ENCODE measurements around the gene EFCAB8.

The EFCAB8 gene, protein sequence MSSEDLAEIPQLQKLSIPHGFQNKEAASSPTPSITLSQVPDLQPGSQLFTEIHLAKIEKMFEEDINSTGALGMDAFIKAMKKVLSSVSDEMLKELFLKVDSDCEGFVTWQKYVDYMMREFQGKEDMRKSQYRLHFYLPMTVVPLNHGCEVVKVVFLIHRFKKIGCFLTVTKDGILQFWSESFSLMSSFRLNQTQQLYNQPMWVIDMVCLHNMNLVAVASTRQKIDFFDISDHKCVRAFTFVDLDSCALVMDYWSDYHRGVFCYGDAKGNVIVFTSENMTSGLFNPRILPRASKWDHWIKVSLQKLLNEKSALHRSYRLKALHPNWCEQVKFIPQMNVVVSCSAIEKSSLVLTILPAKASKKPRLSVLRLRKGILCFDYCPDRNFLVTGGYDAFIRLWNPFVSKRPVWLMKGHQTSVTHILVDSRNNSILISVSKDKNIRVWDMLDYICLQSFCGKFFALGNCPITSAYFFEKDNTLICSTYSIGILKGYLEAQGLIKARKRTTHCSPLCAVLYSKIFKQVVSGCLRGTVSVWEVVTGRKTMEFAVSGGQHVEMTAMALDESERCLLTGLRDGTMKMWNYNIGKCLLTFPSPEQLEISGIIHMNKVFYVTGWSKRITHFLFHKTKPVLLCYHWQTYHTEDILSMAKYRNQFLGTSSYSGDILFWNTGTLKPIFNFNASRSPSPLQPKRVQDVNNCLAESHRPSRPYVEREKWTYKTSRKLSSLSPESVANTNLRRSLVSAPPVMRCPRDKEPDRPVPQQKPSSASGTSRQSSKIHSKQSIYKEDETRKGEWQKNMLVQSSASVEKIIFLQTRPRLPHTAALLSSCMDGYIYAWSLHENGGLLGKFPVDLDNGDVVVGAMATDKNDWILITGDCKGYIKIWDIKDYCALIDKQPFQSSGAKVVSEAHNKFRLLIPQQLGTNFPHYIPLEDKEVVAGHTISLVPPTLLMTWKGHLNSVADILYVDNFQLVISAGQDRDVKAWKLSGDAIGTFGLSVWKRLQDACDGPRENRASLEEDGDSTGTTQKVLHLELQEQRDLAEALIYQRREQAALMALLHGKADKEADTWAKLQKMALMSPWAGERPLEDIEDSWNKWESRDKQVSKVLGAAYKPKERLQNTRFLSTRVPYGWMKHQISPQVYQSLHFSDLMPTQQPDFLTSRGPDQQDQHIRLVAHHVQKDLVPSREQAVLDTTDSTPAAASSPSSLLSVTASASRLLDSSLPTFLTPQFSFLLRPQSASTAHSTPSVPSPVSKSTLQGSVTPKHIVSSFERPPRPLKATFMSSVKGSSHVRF

DNA sequence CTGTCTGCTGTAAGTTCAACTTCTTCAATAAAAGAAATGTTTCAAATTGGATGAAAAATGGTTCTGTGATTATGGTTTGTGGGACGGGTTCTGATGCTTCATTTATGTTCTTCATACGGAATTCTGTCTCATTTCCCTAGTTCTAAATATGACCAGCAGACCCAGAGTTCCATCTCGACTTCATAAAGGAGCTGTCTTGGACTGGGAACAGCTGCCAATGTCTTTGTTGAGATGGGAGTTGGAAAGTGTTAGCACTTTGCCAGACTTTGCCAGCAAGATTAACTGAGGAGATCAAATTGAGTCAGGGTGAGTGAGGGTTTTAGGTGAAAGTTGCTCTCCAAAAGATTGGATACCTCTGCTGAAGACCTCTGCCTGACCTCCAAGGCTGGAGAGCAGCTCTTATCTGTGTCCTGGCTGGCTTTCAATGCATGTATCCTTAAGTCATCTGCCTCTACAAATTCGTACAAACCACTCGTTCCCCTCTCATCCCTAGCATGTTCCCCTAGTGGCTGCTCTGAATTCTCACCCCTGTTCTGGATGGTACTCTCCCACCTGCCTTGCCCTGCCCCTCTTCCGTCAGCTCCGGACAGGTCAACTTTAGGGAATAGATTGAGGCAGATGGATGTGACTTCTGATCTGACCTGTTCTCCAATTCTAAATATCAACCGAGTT, at the start of gene EFCAB8:
EFCAB8 (plus strand) TSS at position 223 of the 672 bp plus-strand sequence. CDS start 4,870 bp downstream, outside the sequence.
- DNase-seq = no peak

DNA sequence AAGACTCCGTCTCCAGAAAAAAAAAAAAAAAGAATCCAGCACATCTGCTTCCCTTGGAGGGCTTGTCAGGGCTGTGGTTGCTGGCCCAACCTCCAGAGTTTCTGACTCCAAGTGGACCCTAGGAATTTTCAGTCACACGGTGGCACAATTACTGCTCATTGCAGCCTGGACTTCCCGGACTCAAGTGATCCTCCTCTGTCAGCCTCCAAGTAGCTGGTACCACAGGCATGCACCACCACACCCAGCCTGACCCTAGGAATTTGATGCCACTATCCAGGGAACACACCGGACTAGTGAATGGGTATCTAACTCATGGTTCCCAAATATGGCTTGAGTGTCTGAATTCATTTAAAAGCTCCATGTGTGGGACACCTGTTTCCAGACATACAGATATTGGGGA, 48.8 kb upstream of the EFCAB8 start:
- no peak for DNase-seq

DNA sequence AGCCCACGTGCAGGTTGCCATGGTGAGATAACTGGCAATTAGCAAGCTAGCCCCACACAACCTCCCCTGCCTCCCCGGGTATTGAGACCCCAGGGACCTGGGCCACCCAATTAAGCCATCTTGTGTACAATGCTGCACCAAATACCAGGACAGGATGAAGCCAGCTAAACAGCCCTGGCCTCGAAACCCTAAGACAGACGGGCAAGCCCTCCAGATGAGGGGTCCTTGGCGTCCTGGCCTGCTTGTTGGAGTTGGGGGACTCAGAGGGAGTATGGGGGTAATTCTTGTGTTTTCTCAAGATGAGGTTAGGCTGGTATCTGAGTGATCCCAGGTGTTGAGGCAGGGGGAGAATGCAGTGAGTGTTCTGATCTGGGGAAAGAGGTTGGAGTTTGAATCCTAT, 47.8 kb upstream of the EFCAB8 start:
- DNase-seq = no peak

DNA sequence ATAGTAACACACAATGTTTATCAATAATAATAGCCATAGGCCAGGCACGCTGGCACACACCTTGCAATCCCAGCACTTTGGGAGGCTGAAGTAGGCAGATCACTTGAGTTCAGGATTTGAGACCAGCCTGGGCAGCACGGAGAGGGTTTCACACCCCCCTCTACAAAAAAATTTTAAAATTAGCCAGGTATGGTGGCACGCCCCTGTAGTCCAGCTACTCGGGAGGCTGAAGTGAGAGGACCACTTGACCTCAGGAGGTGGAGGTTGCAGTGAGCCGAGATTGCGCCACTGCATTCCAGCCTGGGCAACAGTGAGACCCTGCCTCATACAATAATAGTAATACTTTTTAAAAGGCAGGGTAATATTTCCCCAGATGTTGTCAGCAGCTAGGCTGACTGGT, 46.8 kb upstream of the EFCAB8 start:
- DNase-seq = no peak

DNA sequence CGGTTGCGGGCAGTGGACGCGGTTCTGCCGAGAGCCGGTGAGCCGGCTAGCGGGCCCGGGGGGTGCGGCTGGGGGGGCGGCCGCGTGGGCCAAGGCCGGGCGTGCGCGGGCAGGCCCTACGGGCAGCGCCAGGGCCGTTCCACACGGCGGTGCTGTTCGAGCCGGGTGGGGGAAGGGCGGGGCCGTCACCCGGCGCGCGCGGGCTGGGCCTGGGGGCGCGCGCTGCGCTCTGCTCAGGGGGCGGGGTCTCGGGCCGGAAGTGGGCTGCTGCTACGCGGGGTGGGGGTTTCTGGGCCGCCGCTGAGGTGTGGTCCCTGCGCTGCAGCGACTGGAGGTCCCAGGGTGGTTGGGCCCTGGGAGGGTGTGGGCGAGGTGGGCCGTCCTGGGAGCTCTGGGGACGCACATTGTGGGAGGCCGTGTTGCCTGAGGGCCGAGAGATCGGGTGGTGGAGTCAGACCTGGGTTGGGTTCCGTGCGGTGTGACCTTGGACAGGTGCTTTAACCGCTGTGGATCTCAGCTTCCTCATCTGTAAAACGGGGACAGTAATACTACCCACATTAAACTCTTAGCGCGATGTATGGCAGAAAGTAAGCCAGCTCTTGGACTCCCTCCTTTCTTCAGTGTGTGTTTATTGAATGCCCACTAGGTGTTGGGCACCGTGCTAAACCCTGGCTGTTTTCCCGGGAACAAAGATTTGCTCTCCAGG, 38.6 kb upstream of the EFCAB8 start:
- DNase-seq = peak; percentile 87

DNA sequence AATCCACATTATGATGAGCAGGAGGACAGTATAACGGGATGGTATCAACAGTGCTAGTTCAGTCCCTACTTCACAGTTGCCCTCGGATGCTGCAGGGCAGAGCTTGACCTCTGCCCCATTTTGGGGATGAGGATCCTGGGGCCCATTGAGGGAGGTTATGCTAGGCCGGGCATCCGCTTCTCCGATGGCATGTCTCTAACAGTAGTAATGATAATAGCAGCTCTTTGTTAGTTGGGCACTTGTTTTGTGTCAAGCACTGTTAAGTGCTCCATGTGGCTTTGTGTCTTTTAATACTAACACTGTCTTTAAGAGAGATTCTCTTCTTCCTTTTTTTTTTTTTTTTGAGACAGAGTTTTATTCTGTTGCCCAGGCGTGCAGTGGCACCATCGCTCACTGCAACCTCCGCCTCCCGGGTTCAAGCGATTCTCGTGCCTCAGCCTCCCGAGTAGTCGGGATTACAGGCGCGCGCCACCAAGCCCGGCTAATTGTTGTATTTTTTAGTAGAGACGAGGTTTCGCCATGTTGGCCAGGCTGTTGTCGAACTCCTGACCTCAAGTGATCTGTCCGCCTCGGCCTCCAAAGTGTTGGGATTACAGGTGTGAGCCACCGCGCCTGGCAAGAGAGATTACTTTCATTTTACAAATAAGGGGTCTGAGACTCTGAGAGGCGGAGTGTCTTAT, 37.9 kb upstream of the EFCAB8 start:
- peak; percentile 51 for DNase-seq

DNA sequence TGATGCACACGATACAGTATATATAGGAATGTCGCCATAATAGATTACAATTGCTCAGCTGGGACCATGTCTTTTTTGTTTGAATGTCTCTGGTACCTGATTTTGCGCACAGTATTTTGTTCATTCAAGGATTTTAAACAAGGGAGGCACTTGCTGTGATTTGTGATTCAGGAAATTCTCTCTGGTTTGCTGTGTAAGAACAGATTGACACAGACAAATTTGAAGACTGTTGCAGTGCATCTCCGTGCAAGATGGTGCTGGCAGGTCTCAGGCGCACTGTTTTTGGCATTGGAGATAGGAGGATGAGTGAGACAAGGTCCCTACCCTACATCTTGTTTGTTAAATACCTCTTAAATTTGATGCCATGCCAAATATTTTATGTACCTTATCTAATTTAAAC, 36.5 kb upstream of the EFCAB8 start:
- no peak for DNase-seq

DNA sequence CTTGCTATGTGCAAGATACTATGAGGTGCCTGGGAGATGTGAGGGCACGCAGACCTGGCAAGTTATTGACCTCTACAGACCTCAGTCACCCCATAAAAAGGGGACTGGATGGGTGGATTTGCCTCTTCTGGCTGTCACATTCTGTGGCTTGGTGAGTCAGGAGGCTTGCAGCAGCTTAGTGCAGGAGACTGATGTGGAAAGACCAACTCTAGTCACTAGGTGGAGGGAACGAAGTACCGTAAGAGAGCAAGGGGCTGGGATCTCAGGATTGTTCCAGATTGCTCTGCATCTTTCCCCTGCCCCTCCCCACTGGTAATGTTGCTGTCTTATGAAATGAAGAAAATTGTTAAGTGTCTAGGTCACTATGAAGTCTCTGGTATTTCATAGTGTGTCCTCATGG, 35.6 kb upstream of the EFCAB8 start:
- DNase-seq = no peak

DNA sequence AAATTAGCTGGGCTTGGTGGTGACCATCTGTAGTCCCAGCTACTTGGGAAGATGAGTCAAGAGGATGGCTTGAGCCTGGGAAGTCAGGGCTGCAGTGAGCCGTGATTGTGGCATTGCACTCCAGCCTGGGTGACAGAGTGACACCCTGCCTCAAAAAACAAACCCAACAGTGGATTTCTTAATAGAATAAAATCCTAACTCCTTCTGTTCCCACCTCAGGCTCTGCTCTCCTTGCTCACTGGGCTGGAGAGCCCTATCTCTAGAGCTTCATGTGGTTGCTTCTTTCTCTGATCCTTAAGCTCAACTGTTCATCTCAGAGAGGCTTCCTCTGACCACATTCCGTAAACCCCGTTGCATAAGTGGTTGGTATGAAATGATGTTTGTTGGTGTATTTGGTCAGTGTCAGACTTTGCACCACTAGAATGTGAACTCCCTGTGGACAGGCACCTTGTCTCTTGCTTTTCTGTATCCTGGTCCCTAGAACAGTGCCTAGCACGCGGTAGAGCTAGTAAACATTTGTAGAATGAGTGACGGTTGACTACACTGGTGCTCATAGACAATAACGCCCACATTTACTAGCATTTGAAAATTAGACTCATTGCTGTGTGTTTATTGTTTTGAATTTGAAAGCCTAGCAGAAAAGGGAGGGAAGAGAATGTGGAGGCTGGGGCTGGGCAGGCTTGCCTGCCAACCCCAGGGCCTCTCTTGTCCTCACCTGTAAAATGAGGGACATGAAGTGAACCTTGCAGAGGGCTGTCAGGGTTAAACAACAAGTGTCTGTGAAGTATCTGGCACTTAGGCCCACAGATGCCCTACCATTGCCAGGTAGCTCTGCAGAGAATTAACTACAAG, 34.8 kb upstream of the EFCAB8 start:
- no peak for DNase-seq

DNA sequence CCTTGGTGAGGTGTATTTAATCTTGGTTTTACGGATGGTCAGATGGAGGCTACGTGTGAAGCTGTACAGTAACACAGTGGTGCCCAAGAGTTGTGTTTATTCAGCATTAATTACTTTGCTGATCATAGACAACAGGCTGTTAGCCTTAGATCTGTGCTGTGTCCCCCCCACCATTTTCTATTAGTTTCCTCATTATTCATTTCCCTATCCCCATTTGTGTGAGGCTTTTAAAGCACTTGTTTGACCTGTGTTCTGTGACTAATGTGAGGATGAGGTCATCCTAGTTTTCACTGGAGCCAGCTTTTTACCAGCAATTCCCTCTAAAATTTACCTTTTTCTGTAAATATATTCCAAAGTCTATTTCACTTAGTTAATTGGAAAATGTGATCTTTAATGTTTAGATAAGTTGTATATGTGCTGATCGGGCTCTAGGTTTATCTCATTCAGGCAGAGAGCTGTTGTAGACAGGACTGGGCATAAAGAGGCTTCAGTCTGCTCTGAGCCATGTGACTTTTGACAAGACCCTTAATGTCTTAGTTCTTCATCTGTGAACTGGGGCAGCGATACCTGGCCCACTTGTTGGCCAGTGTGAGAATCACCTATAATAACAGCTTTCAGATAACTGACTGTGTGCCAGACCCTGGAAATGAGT, 30.6 kb upstream of the EFCAB8 start:
- DNase-seq = no peak

DNA sequence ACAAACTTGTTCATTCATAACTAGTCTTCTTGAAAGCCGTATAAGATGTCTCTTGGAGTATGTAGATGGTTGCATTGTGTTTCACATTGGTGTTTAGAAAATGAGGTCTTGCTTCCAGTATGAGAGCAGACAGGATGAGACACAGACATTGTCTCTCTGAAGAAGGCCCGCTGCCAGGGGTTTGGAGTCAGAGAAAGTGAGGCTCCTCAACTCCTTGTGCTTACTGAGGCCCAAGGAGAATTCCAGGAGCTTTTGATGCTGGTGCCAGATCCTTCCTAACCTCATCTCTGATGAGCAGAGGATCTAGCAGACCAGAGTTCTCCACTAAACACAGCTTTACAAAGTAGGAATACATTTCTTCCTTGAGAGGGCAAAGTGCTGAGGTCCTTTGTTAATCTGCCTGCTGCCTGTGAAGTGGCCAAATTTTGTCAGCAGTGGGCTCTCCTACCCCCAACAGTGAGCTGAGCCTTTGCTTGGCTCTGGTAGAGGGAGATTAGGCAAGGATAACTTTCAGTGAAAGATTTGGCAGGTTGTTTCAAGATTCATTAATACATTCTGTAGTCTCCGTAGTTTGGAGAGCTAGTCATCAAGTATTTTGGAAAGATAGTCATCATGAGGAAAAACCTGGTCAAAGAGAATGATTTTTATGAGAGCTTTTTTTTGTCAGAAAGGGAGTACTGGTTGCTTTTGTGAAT, 29.3 kb upstream of the EFCAB8 start:
- DNase-seq = no peak

DNA sequence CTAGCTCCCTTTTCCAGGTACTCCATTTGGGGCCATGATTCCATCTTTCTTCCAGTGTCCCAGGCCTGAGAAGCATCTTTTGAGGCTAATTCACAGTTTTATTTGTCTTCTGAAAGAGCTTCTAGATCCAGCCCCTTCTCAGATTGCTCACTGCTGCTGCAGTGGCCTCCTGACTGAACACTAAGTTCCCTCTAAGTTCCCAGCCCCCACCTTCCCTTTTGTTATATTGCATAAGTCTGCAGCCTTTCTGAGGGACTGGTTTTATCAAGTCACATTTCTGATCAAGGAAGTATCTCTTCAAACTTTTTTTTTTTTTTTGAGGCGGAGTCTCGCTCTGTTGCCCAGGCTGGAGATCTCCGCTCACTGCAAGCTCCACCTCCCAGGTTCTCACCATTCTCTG, 28.3 kb upstream of the EFCAB8 start:
- DNase-seq = no peak

DNA sequence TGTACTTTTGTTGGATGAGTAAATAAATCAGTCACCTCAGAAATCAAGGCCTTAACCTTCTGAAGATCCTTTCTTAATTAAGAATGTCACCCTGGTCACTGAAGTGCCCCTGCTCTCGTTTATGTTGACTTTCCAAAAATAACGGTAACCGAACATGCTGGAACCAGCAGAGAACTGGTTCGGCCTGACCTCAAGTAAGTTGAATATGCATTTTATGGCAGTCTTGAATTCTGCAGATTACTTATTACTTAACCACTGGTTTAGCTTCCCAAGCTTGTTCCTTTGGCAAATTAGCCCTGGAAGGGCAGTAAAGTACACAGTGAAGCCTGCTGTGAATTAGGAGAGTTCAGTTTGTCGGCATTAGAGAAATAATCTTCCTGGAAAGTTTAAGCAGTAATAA, 26.7 kb upstream of the EFCAB8 start:
- no peak for DNase-seq

DNA sequence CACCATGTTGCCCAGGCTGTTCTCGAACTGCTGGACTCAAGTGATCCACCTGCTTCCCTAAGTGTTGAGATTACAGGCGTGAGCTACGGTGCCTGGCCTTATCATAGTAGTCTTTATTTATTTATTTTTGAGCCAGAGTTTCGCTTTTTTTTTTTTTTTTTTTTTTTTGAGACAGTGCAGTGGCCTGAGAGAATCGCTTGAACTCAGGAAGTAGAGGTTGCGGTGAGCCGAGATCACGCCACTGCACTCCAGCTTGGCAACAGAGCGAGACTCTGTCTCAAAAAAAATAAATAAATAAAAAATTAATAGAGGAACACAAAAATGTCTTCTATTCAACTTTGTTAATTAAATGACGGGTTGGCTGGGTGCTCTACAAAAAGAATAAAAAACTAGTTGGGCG, 26.1 kb upstream of the EFCAB8 start:
- no peak for DNase-seq

DNA sequence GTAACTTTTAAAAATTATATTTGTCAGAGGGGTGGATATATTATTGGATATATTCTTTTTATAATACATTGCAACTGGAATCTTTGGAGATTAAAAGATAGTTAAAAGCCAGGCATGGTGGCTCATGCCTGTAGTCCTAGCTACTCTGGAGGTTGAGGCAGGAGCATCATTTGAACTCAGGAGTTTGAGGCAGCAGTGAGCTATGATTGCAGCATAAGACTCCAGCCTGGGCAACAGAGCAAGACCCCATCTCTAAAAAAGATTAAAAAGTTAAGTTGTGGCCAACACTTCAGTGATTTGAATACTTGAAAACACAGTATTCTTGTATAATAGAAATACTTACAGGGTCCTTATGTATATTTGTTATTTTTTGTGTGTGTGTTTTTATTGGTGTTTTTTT, 23.8 kb upstream of the EFCAB8 start:
- DNase-seq = no peak

DNA sequence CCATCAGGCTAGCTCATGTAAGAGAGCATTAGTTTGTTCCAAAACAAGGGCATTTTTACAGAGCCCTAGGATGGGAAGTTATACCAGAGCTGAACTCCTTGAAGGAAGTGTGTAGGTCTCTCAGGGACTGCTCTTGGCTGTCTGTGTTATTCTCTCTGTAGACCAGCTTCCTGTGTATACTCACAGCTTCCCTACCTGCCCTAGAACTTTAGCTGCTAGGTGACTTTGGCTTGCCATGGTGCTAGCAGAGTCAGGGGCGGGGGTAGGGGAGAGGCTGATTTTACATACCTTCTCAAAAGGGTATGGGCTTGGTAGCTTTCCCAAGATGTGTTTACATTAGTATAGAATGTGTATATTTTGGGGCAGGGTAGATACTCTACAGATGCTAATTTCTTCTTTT, 21.6 kb upstream of the EFCAB8 start:
- DNase-seq = no peak

DNA sequence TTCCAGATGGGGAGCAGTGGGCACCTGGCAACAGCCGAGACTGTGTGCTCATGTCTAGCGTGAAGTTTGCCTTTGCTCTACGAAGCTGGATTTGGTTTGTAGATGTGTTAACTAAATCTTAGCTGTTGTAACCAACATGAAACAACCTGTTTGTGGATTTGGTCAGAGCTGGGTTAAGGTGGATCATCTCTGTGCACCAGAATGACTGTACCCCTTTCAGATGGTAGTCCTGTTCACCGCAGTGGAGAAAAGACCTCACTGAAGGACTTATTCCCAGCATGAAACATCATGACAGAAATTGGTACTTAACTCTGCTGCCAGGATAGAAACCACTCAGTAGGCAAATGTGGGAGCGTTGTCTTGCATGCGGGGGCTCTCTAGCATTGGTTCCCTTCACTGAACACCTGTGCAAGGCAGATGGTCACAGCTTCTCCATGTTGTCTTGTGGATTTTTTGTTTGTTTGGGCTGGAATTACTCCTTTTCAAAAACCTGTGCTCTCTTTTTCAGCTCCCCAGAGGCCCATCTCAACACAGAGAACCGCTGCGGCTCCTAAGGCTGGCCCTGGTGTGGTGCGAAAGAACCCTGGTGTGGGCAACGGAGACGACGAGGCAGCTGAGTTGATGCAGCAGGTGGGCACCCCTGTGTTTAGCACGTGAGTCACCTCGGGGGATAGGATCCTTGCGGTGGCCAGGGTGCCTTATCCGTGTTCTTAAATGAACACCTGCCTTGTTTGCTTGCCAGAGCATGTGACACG, 19.3 kb upstream of the EFCAB8 start:
- DNase-seq = peak; percentile 89

DNA sequence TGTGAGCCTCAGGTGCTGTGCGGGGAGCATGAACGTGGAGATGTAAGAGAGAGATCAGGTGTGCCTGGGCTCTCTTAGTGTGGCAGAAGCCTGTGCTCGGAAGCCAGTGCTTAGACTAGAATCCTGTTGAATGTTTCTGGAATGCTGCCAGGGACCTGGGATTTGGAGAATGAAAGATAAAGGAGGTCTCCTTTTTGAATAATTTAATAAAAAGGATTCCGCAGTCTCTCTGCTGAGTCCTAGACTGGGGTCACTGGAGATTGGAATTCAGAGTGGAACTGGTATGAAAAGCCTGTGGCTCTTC, 18.8 kb upstream of the EFCAB8 start:
- DNase-seq = no peak

DNA sequence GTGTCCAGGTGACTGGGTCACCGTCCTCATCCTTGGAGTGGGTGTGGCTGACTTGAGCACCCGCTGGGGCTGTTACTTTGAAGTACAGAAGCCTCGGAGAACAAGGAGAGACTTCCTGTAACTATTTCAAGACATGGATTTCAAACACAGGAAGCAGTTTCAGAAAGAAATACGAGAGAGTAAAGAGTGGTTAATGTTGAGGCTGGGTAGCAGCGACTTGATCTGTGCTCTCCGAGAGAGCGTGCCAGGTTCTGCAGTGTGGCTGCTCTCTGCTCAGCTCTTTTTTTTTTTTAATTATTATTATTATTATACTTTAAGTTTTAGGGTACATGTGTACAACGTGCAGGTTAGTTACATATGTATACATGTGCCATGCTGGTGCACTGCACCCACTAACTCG, 17.5 kb upstream of the EFCAB8 start:
- no peak for DNase-seq
